K562 treated with DMSO at 1 percent for 12 hours (cell line): Measurements from ENCODE around the gene OR11A1. TPM values are rescaled to one million over a fixed set of nuclear protein-coding genes. Genes with fewer than 3 reads are reported as not detected.

ENCODE experiments used
- total RNA-seq: library from RNA; unstranded; fragments of 300-600 nt; gene quantifications from 2 replicates; pipeline ENCODE4 v1.2.3, GENCODE V29; 2022; ENCODE audit not compliant: insufficient read depth

OR11A1 gene
- total RNA-seq = not detected in 2 replicates

GRCh38 chr6:29456971-29457370 is at the start of gene OR11A1, which contains the start of gene OR2H1:
TSS of gene OR11A1 (minus strand) at chr6:29457071. CDS start at chr6:29427641, 29,430 bp downstream.
TSS of gene OR2H1 (plus strand) at chr6:29457155. CDS start at chr6:29461770, 4,615 bp downstream.

DNA sequence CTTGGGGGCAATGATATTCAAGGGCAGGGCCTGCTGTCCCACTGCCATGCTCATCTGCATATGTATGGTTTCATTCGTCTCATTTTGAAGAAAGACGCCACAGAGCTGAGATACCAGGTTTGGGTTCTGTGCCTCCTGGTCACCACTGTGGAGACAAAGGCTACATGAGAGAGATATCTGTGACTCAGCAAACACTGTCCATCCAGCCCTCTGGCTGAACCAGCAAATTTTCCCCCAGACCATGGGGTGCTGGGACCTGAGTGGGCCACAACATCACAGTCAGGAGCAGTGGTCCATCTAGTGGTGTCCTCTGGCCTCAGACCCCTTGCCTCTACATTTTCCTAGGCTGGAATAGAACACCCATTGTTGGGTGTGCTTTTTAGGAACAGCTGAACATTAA is 30.8 kb upstream of the OR11A1 start, which contains the start of gene MAS1L:
Gene MAS1L (minus strand): TSS at position 297 of the 400 bp plus-strand sequence. CDS start 54 bp downstream, at position 243.

GRCh38 chr6:29439006-29439405 is 17.9 kb downstream of the OR11A1 start, which contains the start of gene OR10C1:
TSS of gene OR10C1 (plus strand) at chr6:29439306. CDS start at chr6:29440016, 710 bp downstream.

DNA sequence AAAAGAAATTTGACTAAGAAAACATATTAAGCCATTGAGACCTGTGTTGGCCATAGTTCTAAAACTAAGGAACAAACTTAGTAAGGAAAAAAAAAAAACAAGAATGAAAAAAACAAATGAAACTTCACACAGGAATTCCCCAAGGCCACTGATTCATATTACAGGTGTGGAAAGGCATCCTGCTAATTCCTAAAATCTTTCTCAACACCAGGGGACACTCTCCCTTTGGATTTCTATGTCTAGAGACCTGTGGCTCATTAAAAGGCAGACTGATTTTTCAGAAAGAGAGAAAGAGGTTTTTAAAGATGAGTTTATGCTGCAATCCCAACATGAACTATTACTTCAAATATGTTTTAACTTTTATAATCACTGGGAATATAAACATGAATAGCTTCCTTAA is 42.3 kb downstream of the OR11A1 start, which contains the start of gene OR12D1:
Gene OR12D1 (plus strand): TSS at position 341 of the 400 bp plus-strand sequence.

GRCh38 chr6:29395331-29395730 is 61.5 kb downstream of the OR11A1 start, which contains the start of gene OR12D2:
TSS of gene OR12D2 (plus strand) at chr6:29395631. CDS start at chr6:29396700, 1,069 bp downstream.

Other genes with a start within 250 kb of the OR11A1 start
- not detected in 2 replicates for gene OR14J1, start 155.4 kb downstream of the OR11A1 start, total RNA-seq
- gene OR5V1, start 88.2 kb downstream of the OR11A1 start, total RNA-seq = not detected in 2 replicates
- not detected in 2 replicates for gene OR12D3, start 81.8 kb downstream of the OR11A1 start, total RNA-seq
- not detected in 2 replicates for gene OR12D2, start 61.4 kb downstream of the OR11A1 start, total RNA-seq
- not detected in 2 replicates for gene OR12D1, start 42.1 kb downstream of the OR11A1 start, total RNA-seq
- gene OR10C1, start 17.8 kb downstream of the OR11A1 start, total RNA-seq = not detected in 2 replicates
- gene OR2H1, start 84 bp upstream of the OR11A1 start, total RNA-seq = not detected in 2 replicates
- gene MAS1L, start 30.9 kb upstream of the OR11A1 start, total RNA-seq = not detected in 2 replicates
- gene UBD, start 102.7 kb upstream of the OR11A1 start, total RNA-seq = not detected in 2 replicates
- not detected in 2 replicates for gene OR2H2, start 128.1 kb upstream of the OR11A1 start, total RNA-seq
- gene GABBR1, start 176.1 kb upstream of the OR11A1 start, total RNA-seq = 3.0 and 13.3 TPM in 2 replicates
- not detected in 2 replicates for gene MOG, start 200.0 kb upstream of the OR11A1 start, total RNA-seq
- gene ZFP57, start 224.1 kb upstream of the OR11A1 start, total RNA-seq = not detected in 2 replicates